IPS-18a (cell line): ENCODE results near the gene ZNF23.

ENCODE experiments used
- H3K27ac ChIP-seq: one replicate; pipeline ENCODE4 v1.5.1; 2013; ENCODE audit warnings: low read length
- H3K27me3 ChIP-seq: one replicate; pipeline ENCODE4 v1.6.1; 2013; ENCODE audit warnings: mild to moderate bottlenecking, low read length; ENCODE audit not compliant: control insufficient read depth, insufficient read depth
- H3K36me3 ChIP-seq: one replicate; pipeline ENCODE4 v1.6.1; 2013; ENCODE audit warnings: low read depth, low read length; ENCODE audit not compliant: control insufficient read depth
- H3K4me1 ChIP-seq: one replicate; pipeline ENCODE4 v1.6.1; 2013; ENCODE audit warnings: low read depth, low read length; ENCODE audit not compliant: control insufficient read depth
- H3K4me3 ChIP-seq: one replicate; pipeline ENCODE4 v1.5.1; 2013; ENCODE audit warnings: low read length
- H3K9ac ChIP-seq: one replicate; pipeline ENCODE4 v1.6.1; 2013; ENCODE audit warnings: mild to moderate bottlenecking, low read length, moderate library complexity
- H3K9me3 ChIP-seq: one replicate; pipeline ENCODE4 v1.6.1; 2013; ENCODE audit warnings: low read depth, low read length; ENCODE audit not compliant: control insufficient read depth

ZNF23 gene

DNA sequence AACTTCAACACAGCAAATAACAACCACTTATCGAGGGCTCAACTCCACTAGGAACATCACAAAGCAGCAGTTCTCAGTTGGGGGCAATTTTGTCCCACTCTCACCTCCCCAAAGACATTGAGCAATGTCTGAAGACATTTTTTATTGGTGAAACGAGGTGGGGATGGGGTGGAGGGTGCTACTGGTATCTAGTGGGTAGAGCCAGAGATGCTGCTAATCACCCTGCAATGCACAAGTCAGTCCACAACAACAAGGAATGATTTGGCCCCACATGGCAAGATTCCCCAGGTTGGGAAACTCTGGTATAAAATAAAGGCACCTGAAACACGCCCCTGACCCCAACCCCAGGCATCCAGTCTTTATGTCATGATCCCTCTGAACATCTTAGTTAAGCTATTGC lies 53.5 kb downstream of the ZNF23 start:
- no peaks in the 10 kb centered on the region for H3K36me3 ChIP-seq

DNA sequence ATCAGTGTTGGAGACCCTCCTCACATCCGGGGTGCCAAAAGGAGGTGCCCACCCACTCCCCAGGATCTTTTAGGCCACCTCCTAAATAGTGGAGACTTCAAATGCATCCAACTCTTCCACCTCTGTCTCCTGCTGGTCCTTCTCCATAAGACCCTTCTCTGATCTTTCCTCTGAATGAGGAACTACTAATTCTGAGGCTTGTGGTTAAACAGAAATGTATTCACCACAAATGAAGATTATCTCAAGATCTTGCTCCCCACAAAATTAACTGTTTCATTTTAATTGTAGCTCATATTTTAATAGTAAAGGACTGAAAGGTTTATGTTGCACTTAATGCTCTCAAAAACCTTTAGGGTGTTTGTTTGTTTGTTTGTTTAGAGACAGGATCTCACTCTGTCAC lies 54.3 kb downstream of the ZNF23 start:
- Histone ChIP-seq H3K27ac (no peak overlapping the region), H3K4me3 (no peak overlapping the region), H3K9me3 (no peaks in the 10 kb centered on the region), H3K36me3 (no peaks in the 10 kb centered on the region), H3K9ac (no peak overlapping the region), H3K4me1 (no peaks in the 10 kb centered on the region), H3K27me3 (no peaks in the 10 kb centered on the region)

More for the DNA sequence above, 53.5 kb downstream of the ZNF23 start:
- H3K27me3 ChIP-seq: no peaks in the 10 kb centered on the region
- no peak overlapping the region for H3K27ac ChIP-seq
- H3K9ac ChIP-seq: no peak overlapping the region
- no peak overlapping the region for H3K4me3 ChIP-seq
- H3K9me3 ChIP-seq: no peaks in the 10 kb centered on the region
- no peaks in the 10 kb centered on the region for H3K4me1 ChIP-seq

DNA sequence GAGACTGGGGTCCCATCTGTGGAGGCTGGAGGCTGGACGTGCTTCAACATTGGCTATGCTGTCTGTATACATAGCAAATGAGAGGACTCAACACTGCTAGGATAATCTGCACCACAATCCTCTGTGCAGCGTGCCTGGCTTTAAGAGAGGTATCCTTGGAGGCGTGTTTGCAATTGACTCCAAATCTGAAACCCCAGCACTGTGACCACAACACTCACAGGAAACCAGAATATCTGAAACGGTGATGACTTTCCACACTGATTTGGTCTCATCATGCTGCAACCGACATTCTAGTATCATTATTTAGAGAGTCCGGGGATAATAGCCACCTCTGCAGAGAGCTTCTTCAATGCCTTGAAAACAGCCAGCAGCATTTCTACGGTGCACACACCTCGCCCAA lies 55.3 kb downstream of the ZNF23 start:
- Histone ChIP-seq H3K27me3 (no peaks in the 10 kb centered on the region), H3K36me3 (no peaks in the 10 kb centered on the region), H3K4me3 (no peak overlapping the region), H3K9me3 (no peaks in the 10 kb centered on the region), H3K4me1 (no peaks in the 10 kb centered on the region), H3K27ac (no peak overlapping the region), H3K9ac (no peak overlapping the region)

DNA sequence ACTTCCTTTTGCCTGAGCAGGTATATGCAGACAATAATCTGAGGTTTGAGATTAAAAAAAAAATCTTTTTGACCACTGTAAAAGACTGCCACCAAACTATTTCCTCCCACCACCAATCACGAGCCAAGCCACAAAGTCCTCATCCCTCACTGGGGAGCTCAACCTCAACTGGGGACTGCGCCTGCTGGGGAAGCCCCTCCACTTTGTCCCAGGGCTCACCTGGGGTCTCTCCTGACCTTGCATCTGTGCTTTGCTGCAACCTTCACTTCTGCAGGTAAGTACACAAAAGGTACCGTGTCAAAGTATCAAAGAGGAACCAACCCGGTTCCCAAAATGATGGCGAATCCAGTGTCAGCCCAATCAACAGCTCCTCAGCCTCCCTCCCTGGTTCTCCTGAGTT lies 55.7 kb downstream of the ZNF23 start:
- no peak overlapping the region for H3K4me3 ChIP-seq
- no peaks in the 10 kb centered on the region for H3K9me3 ChIP-seq
- H3K27ac ChIP-seq: no peak overlapping the region
- H3K4me1 ChIP-seq: no peaks in the 10 kb centered on the region
- H3K9ac ChIP-seq: no peak overlapping the region
- no peaks in the 10 kb centered on the region for H3K36me3 ChIP-seq
- no peaks in the 10 kb centered on the region for H3K27me3 ChIP-seq

DNA sequence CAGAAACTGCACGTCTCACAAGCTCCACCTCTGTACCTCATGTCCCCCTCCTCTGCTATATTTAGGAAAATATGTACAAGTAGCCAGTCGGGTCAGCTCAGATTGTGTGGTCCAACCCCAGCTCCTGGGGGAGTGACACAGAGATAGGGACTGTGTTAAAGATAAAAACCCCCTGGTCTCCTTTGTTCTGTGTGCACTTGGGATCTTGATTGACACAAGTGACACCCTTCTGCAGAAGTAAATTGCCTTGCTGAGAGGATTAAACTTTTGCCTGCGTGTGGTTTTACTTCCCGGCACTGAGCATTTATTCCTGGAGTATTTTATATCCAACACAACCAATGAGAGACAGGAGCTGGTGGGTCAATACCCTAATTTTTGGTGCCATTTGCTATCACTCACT lies 57.7 kb downstream of the ZNF23 start:
- Histone ChIP-seq H3K9ac (no peak overlapping the region), H3K27ac (no peak overlapping the region), H3K4me1 (peaks cover 6% of the 10 kb centered on the region), H3K36me3 (no peaks in the 10 kb centered on the region), H3K9me3 (no peaks in the 10 kb centered on the region), H3K27me3 (no peaks in the 10 kb centered on the region), H3K4me3 (no peak overlapping the region)

DNA sequence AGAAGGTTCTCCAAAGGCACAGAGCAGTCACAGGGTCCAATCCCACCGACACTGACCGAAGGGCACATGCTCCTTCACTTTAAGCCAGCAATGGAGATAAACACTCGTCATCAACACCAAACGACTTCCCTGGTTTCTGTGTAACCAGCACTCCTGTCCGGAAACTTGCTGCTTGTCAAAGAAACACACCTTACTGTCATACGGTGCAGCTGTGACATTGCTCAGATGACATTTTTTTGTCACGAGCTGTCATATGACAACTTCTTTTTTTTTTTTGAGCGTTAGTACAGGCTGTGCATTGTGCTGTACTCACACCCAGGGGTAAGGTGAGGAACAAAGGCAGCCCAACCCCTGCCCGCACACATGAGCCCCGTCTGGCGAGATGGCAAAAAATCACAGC lies 59.4 kb downstream of the ZNF23 start:
- no peak overlapping the region for H3K9ac ChIP-seq
- H3K4me3 ChIP-seq: no peak overlapping the region
- no peaks in the 10 kb centered on the region for H3K27me3 ChIP-seq
- no peak overlapping the region for H3K27ac ChIP-seq
- H3K36me3 ChIP-seq: no peaks in the 10 kb centered on the region
- no peaks in the 10 kb centered on the region for H3K9me3 ChIP-seq
- H3K4me1 ChIP-seq: peaks cover 6% of the 10 kb centered on the region

DNA sequence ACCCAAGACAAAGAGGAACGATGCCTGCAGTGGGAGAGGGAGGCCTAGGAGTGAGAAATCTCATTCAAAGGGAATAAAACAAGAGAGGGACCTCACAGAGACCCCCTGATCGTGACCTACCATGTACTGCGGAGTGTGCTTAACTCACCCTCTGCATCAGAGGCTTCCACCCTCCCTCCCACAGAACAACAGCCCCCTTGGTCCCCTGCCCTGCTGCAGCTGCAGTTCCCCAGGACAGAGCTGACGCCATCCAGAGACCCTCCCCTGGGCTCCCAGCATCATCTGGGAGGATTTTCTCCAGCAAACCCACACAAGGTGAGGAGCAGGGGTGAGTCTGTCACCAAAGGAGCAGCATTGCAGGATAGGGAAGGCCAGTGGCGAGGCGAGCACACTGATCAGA lies 60.0 kb downstream of the ZNF23 start:
- no peak overlapping the region for H3K4me3 ChIP-seq
- H3K9me3 ChIP-seq: no peaks in the 10 kb centered on the region
- H3K27me3 ChIP-seq: no peaks in the 10 kb centered on the region
- peaks cover 6% of the 10 kb centered on the region for H3K4me1 ChIP-seq
- H3K9ac ChIP-seq: no peak overlapping the region
- no peak overlapping the region for H3K27ac ChIP-seq
- H3K36me3 ChIP-seq: no peaks in the 10 kb centered on the region

DNA sequence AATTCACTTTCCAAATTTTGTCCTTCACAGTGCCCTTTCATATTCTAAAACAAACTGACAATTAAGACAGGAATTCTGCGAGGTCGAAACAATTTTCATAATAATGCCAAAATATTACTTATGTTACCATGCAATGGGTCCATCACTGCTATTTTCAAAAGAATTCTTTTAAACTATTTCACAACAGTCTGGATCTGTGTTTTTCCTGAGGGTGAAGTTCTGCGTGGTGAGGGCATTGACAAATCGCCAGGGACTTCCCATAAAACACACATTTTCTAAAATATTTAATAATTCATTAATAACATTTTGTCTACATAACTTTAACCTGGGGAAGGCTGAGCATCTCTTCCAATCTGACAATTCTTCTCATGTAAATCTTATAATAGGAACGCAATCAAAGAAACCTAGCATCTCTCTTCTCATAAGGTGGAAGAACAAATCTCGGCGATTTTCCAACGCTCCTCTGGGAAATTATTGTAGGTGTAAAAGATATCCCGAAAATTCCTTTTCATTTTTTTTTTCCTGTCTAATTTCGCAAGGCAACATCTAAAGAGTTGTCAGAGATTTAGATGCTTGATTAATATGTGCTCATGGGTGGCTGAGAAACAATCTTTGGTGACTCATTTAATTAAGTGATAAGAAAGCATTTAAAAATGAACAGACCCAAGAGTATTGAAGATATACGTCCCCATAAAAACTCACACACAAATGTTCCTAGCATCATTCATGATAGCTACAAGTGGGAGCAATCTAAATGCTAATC lies 62.1 kb downstream of the ZNF23 start:
- no peaks in the 10 kb centered on the region for H3K36me3 ChIP-seq
- H3K9ac ChIP-seq: no peak overlapping the region
- H3K4me1 ChIP-seq: peaks cover 6% of the 10 kb centered on the region
- H3K9me3 ChIP-seq: no peaks in the 10 kb centered on the region
- H3K27me3 ChIP-seq: no peaks in the 10 kb centered on the region
- H3K4me3 ChIP-seq: no peak overlapping the region
- no peak overlapping the region for H3K27ac ChIP-seq
